K562 (cell line): Measurements from ENCODE around the gene ITPR2. TPM values are rescaled to one million over a fixed set of nuclear protein-coding genes. Genes with fewer than 3 reads are reported as not detected.

Source experiments
- ASH1L ChIP-seq: fragments of 450-650 bp; IDR thresholded peaks from 2 replicates; pipeline ENCODE4 v1.6.1; 2018; ENCODE audit warnings: borderline replicate concordance, mild to moderate bottlenecking, low read depth; ENCODE audit not compliant: partially characterized antibody
- CREB1 ChIP-seq, 2 experiments: sonication (generic) in 1 of 2; formaldehyde crosslinking in 1 of 2; IDR thresholded peaks; 2 replicates each; pipeline versions ENCODE4 v1.6.1 to v1.8.0; 2012 to 2022; ENCODE audit warnings: inconsistent platforms in 1 of 2, mild to moderate bottlenecking in 1 of 2, missing genetic modification reagents in 1 of 2, moderate library complexity in 1 of 2
- DNMT1 ChIP-seq: fragments of 450-650 bp; IDR thresholded peaks from 2 replicates; pipeline ENCODE4 v1.6.1; 2016; ENCODE audit warnings: antibody characterized with exemption, mild to moderate bottlenecking
- KDM2B ChIP-seq: fragments of 250-450 bp; sonication (Bioruptor Pico); IDR thresholded peaks from 2 replicates; pipeline ENCODE4 v1.8.0; 2021; ENCODE audit warnings: mild to moderate bottlenecking, moderate library complexity
- KLF16 ChIP-seq: IDR thresholded peaks from 2 replicates; pipeline ENCODE4 v1.6.1; 2016; ENCODE audit warnings: antibody characterized with exemption
- NCOR1 ChIP-seq: fragments of 450-650 bp; IDR thresholded peaks from 2 replicates; pipeline ENCODE4 v1.6.1; 2016; ENCODE audit warnings: mild to moderate bottlenecking, moderate library complexity
- RCOR1 ChIP-seq, 2 experiments: IDR thresholded peaks; 2 replicates each; pipeline ENCODE4 v1.6.1; 2012; ENCODE audit warnings: low read depth in 2 of 2, low read length in 2 of 2, borderline replicate concordance in 1 of 2, improper control_type of control experiment in 1 of 2
- SMAD3 ChIP-seq: fragments of 450-650 bp; formaldehyde crosslinking; conservative IDR thresholded peaks from 2 replicates; pipeline ENCODE4 v1.4.0; 2020; ENCODE audit warnings: mild to moderate bottlenecking
- ZNF3 ChIP-seq: fragments of 250-450 bp; sonication (Bioruptor Pico); IDR thresholded peaks from 2 replicates; pipeline ENCODE4 v1.5.0; 2021; ENCODE audit warnings: mild to moderate bottlenecking, moderate library complexity
- polyA plus RNA-seq, 8 experiments: library from polyadenylated mRNA; depleted of rRNA in 4 of 8; stranded (reverse) in 5 of 8; unstranded in 3 of 8; fragments of >200 nt; fragmentation: Nextera tagmentation in 2 of 8; fragmentation: Illumina TruSeq in 1 of 8; extraction: Ambion mirVana in 2 of 8; extraction: Trizol in 1 of 8; gene quantifications; 2 replicates each; pipeline versions ENCODE4 v1.2.1 to v1.2.3, GENCODE V29; 2011 to 2014; ENCODE audit warnings: inconsistent platforms in 1 of 8, missing spikeins in 1 of 8
- total RNA-seq, 7 experiments: library from RNA; depleted of rRNA in 6 of 7; stranded (reverse); fragments of >200 nt in 6 of 7; fragmentation: Illumina TruSeq in 2 of 7; extraction: Trizol in 2 of 7; gene quantifications; 2 replicates each; pipeline versions ENCODE4 v1.2.1 to v1.2.3, GENCODE V29; 2011 to 2021; ENCODE audit warnings: low replicate concordance in 1 of 7
- TF ChIP-seq, protein P1 (sequence below): sonication (generic); formaldehyde crosslinking; IDR thresholded peaks from 2 replicates; pipeline ENCODE4 v1.8.0; 2023; ENCODE audit warnings: missing genetic modification reagents, mild to moderate bottlenecking, borderline replicate concordance
- TF ChIP-seq, protein P2 (sequence below): fragments of 450-650 bp; IDR thresholded peaks from 2 replicates; pipeline ENCODE4 v1.6.1; 2016; ENCODE audit warnings: low read depth
- TF ChIP-seq, protein P3 (sequence below): IDR thresholded peaks from 2 replicates; pipeline ENCODE4 v1.6.1; 2014; ENCODE audit warnings: antibody characterized with exemption

The ITPR2 gene
- total and polyA plus RNA-seq, 9 of the 15 experiments (the other 6 are each of a cell fraction or from before 2014, with no cell fraction given): 0.21 to 3.3 (median 0.95) TPM

- TF ChIP-seq SMAD3 (CRISPR knock-in tag) (no peak), DNMT1 (no peak), ASH1L (no peak), KDM2B (no peak), NCOR1 (peak; percentile 43; the same call in 1 of the 2 replicates), RCOR1 (IDR thresholded peaks at IDR 0.05; ENCODE audit: borderline replicate concordance in 1 of 2, low read depth in 2 of 2, low read length in 2 of 2) (peak in 1 of 2 experiments; percentile 56; a peak in 1 of 4 replicates), ZNF3 (CRISPR knock-in tag) (no peak), KLF16 (no peak), CREB1 (IDR thresholded peaks at IDR 0.05) (no peak), CREB1 (CRISPR knock-in tag; IDR thresholded peaks at IDR 0.05) (no peak)
- TF ChIP-seq, protein P1, sequence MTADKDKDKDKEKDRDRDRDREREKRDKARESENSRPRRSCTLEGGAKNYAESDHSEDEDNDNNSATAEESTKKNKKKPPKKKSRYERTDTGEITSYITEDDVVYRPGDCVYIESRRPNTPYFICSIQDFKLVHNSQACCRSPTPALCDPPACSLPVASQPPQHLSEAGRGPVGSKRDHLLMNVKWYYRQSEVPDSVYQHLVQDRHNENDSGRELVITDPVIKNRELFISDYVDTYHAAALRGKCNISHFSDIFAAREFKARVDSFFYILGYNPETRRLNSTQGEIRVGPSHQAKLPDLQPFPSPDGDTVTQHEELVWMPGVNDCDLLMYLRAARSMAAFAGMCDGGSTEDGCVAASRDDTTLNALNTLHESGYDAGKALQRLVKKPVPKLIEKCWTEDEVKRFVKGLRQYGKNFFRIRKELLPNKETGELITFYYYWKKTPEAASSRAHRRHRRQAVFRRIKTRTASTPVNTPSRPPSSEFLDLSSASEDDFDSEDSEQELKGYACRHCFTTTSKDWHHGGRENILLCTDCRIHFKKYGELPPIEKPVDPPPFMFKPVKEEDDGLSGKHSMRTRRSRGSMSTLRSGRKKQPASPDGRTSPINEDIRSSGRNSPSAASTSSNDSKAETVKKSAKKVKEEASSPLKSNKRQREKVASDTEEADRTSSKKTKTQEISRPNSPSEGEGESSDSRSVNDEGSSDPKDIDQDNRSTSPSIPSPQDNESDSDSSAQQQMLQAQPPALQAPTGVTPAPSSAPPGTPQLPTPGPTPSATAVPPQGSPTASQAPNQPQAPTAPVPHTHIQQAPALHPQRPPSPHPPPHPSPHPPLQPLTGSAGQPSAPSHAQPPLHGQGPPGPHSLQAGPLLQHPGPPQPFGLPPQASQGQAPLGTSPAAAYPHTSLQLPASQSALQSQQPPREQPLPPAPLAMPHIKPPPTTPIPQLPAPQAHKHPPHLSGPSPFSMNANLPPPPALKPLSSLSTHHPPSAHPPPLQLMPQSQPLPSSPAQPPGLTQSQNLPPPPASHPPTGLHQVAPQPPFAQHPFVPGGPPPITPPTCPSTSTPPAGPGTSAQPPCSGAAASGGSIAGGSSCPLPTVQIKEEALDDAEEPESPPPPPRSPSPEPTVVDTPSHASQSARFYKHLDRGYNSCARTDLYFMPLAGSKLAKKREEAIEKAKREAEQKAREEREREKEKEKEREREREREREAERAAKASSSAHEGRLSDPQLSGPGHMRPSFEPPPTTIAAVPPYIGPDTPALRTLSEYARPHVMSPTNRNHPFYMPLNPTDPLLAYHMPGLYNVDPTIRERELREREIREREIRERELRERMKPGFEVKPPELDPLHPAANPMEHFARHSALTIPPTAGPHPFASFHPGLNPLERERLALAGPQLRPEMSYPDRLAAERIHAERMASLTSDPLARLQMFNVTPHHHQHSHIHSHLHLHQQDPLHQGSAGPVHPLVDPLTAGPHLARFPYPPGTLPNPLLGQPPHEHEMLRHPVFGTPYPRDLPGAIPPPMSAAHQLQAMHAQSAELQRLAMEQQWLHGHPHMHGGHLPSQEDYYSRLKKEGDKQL (CRISPR knock-in tag): no peak
- TF ChIP-seq, protein P2, sequence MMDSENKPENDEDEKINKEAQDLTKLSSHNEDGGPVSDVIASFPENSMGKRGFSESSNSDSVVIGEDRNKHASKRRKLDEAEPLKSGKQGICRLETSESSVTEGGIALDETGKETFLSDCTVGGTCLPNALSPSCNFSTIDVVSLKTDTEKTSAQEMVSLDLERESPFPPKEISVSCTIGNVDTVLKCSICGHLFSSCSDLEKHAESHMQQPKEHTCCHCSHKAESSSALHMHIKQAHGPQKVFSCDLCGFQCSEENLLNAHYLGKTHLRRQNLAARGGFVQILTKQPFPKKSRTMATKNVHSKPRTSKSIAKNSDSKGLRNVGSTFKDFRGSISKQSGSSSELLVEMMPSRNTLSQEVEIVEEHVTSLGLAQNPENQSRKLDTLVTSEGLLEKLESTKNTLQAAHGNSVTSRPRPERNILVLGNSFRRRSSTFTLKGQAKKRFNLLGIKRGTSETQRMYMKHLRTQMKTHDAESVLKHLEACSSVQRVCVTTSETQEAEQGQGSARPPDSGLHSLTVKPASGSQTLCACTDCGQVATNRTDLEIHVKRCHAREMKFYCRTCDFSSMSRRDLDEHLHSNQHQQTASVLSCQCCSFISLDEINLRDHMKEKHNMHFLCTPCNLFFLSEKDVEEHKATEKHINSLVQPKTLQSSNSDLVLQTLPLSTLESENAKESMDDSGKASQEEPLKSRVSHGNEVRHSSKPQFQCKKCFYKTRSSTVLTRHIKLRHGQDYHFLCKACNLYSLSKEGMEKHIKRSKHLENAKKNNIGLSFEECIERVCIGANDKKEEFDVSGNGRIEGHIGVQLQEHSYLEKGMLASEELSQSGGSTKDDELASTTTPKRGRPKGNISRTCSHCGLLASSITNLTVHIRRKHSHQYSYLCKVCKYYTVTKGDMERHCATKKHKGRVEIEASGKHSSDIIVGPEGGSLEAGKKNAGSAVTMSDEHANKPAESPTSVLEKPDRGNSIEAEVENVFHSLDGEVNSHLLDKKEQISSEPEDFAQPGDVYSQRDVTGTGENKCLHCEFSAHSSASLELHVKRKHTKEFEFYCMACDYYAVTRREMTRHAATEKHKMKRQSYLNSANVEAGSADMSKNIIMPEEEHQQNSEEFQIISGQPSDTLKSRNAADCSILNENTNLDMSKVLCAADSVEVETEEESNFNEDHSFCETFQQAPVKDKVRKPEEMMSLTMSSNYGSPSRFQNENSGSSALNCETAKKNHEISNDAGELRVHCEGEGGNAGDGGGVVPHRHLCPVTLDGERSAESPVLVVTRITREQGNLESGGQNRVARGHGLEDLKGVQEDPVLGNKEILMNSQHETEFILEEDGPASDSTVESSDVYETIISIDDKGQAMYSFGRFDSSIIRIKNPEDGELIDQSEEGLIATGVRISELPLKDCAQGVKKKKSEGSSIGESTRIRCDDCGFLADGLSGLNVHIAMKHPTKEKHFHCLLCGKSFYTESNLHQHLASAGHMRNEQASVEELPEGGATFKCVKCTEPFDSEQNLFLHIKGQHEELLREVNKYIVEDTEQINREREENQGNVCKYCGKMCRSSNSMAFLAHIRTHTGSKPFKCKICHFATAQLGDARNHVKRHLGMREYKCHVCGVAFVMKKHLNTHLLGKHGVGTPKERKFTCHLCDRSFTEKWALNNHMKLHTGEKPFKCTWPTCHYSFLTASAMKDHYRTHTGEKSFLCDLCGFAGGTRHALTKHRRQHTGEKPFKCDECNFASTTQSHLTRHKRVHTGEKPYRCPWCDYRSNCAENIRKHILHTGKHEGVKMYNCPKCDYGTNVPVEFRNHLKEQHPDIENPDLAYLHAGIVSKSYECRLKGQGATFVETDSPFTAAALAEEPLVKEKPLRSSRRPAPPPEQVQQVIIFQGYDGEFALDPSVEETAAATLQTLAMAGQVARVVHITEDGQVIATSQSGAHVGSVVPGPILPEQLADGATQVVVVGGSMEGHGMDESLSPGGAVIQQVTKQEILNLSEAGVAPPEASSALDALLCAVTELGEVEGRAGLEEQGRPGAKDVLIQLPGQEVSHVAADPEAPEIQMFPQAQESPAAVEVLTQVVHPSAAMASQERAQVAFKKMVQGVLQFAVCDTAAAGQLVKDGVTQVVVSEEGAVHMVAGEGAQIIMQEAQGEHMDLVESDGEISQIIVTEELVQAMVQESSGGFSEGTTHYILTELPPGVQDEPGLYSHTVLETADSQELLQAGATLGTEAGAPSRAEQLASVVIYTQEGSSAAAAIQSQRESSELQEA: peak; percentile 55; the same call in 1 of the 2 replicates
- TF ChIP-seq, protein P3, sequence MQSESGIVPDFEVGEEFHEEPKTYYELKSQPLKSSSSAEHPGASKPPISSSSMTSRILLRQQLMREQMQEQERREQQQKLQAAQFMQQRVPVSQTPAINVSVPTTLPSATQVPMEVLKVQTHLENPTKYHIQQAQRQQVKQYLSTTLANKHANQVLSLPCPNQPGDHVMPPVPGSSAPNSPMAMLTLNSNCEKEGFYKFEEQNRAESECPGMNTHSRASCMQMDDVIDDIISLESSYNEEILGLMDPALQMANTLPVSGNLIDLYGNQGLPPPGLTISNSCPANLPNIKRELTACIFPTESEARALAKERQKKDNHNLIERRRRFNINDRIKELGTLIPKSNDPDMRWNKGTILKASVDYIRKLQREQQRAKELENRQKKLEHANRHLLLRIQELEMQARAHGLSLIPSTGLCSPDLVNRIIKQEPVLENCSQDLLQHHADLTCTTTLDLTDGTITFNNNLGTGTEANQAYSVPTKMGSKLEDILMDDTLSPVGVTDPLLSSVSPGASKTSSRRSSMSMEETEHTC: no peak
Measured at GRCh38 chr12:26691234-26691970, 141.6 kb downstream of the ITPR2 start (continued).
